GM19239 (cell line): ENCODE data around the gene ARHGAP20.

Source experiments
- DNase-seq: peaks from one replicate; pipeline ENCODE4 v3.0.0; 2011; ENCODE audit warnings: low spot score; ENCODE audit not compliant: insufficient read length
- FAIRE-seq: peaks from 2 replicates; lab custom pipeline; 2011; peaks lifted over from hg19 to GRCh38; lab: Jason Lieb, UNC

ARHGAP20 gene

DNA sequence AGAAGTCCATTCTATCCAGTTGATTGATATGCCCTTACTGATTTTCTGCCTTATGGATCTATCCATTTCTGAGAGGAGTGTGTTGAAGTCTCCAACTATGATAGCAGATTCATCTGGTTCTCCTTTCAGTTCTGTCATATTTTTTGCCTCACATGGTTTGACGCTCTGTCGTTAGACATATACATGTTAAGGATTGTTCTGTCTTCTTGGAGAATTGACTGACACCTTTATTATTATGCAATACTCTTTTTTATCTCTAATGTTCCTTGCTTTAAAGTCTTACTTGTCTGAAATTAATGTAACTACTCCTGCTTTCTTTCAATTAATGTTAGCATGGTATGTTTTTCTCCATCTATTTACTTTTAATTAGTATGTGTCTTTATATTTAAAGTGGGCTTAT lies 12.1 kb upstream of the ARHGAP20 start:
- no peak for DNase-seq
- FAIRE-seq, result no peak

GRCh38 chr11:110720431-110721275 lies 8.4 kb upstream of the ARHGAP20 start:
- FAIRE-seq, result no peak
- no peak for DNase-seq

- FAIRE-seq, result no peak
These were observed 4.1 kb upstream of the ARHGAP20 start for GRCh38 chr11:110716361-110716760.

GRCh38 chr11:110715541-110715940 lies 3.3 kb upstream of the ARHGAP20 start:
- DNase-seq, result no peak
- FAIRE-seq, result peak; percentile 18

More at GRCh38 chr11:110716361-110716760, 4.1 kb upstream of the ARHGAP20 start:
- no peak for DNase-seq

DNA sequence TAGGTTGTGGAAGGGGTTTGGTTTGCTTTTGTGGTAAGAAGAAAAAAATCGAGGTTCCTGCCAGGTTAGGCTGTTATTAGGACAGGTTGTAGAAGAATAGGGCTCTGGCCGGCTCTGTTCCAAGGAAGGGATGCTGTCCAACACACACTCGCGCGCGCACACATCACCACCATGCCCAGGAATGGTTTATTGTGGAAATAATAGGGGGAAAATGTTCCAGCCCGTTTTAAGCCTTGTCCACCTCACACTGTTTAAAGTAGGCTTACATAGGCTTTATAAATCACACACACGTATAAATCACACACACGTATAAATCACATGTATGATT lies 1.2 kb upstream of the ARHGAP20 start:
- no peak for FAIRE-seq

GRCh38 chr11:110712659-110713448 lies 617 bp upstream of the ARHGAP20 start:
- no peak for FAIRE-seq

More for the DNA sequence above, 1.2 kb upstream of the ARHGAP20 start:
- DNase-seq, result no peak

DNA sequence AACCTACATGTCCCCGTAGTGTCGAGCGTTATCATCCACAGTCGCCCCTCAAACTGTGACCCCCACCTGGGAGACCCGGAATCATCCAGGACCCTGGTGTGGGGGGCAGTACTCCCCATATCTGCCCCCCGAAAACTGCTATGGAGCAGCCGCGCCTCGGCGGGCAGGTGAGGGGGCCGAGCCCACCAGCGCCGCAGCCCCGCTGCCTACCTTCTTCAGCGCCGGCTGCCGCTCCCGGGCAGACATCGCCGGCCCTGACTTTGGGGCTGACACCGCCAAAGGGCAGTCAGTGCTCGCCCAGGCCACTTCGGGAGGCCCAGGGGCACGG lies 825 bp downstream of the ARHGAP20 start:
- no peak for FAIRE-seq
- DNase-seq, result no peak

More at GRCh38 chr11:110712659-110713448, 617 bp upstream of the ARHGAP20 start:
- DNase-seq, result no peak

DNA sequence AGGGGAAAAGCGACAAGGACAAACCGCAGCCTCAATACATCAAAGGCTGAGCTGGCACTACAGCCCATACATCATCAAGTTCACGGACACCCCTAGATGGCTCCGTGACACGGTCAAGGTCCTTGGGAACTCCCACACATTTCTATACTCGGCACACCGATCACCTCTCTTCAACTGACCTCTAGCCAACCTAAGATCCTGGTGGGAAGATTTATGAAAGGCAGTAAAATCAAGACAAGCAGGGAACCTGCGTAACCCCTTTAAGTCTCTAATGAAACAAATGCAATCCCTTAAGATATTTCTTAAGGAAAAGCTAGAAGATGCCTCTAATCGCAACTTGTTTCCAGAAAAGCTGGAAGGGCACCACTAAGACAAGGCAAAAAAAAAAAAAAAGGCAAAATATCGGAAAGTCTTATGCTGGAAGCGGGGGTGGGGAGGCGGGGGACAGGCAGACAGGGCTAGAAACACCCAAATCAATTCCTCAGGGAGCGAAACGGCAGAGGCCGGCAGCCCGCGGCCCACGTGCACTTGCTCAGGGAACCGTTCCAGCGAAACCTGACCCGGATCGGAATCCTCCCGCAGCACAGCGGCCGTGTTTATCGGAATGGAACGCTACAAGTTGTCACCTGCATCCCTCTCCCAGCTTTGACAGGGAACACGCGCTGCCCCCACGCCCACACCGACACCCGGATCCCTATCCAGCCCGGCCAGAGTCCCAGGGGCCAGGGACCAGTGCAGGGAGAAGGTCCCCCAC lies 1.4 kb downstream of the ARHGAP20 start:
- FAIRE-seq, result no peak
- DNase-seq, result no peak

DNA sequence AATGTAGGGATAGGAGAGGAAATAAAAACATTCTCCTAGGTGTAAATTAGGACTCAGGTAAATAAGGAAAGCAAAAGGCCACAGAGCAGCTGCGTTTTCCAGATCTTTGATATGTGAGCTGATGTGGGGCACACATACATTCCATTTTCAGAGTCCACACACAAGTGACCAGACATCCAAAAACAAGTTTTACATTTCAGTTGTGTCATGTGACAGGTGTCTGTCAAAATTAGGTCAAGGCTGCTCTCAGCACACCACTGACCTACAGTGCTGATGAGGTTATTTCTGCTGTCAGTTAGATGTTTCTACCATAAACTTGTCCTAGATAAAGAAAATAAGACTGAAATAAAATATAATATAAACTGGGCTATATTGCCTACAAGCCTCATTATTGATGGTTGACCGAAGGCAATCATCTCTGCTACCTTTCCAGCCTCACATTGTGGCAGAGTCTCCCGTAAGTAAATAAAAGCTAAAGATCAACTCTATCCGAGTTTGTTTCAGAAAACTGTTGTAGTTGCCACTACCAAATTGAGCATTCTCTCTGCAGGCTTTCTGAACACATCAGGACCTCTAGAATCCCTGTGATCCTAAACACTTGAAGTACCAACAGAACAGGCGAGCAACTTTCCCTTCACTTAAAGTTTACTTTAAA lies 7.9 kb downstream of the ARHGAP20 start:
- FAIRE-seq (no peak), DNase-seq (no peak)

GRCh38 chr11:110691926-110692325 lies 20.3 kb downstream of the ARHGAP20 start:
- FAIRE-seq (no peak), DNase-seq (no peak)

GRCh38 chr11:110689306-110689705 lies 22.9 kb downstream of the ARHGAP20 start:
- DNase-seq, result no peak
- FAIRE-seq, result no peak

- FAIRE-seq, result no peak
- DNase-seq, result no peak
These were observed 32.8 kb downstream of the ARHGAP20 start for GRCh38 chr11:110679323-110679975.

DNA sequence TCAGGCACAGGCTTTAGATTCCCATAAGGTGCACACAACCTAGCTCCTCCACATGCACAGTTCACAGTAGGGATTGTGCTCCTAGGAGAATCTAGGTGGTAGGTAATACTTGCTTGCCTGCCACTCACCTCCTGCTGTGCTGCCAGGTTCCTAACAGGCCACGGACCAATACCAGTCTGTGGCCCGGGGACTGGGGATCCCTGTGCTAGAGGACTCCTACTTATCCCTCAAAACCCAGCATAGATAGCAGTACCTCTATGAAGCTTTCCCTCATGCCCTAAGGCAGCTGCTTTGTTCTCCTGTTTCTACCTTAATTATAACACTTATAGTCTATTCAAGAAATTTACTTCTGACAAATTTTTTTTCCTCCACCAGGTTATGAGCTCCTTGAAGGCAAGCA lies 36.7 kb downstream of the ARHGAP20 start:
- DNase-seq (no peak), FAIRE-seq (no peak)

DNA sequence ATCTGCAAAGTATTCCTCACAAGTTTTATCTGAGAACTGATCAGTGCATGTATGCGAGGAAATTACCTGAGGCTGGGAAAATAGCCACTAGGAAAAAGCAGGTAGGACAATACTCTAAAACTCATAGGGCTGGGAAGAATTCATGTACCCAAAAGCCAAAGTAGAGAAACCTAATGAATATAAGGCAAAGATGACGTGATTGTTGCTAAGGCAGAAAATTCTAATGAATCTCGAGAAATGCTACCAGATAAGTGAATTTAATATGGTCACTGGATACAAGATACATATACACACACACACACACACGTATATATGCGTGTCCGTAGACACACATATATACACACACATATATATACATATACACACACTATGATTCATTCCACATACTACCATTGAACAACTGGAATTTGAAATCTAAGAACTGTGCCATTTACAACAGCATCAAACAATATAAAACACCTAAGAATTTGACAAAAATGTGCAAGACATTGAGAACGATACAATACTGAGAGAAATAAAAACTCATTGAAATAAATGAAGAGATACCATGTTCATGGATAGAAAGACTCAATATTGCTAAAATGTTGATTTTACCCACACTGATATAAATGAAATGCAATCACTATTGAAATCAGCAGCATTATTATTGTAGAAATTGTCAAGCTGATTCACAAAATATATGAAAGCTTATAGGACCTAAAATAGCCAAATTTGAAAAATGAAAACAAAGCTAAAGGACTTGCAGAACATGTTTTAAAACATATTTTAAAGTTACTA lies 46.4 kb downstream of the ARHGAP20 start:
- FAIRE-seq (no peak), DNase-seq (no peak)

DNA sequence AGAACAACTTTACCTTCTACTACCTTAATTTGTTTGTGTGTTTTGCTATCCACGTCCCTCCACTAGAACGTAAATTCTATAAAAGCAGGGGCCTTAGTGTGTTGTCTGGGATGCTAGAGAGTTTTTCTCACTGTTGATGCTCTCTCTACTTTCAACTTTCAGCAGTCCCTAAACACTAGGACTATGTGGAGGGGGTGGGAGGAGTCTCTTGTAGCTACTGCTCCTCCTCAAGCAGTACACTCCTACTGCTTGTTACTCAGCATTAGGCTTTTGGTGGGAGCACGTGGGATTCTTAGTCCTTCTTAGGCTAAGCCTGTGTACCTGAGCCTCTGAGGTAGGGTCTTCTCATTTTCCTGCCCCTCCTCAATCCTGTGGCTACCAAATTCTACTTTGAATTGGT lies 56.3 kb downstream of the ARHGAP20 start:
- no peak for FAIRE-seq
- no peak for DNase-seq

DNA sequence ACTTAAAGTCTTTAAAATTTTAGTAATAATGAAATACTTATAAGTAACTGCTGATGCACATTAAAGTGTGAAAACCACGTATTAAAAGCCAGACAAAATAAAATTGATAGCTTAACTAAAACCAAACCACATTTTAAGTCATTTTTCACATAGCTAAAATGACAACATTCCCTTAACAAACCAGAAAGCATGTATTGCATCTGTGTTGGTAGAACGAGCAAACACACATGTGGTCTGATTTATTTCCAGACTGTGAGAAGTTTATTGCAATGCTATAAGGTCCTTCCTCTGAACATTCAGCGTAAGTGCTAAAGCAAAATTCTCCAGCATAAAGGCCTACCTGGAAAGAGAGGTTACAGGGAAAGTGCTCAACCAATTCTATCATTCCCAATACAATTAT lies 57.8 kb downstream of the ARHGAP20 start:
- FAIRE-seq (no peak), DNase-seq (no peak)

GRCh38 chr11:110645253-110645652 lies 67.0 kb downstream of the ARHGAP20 start:
- FAIRE-seq (no peak), DNase-seq (no peak)

DNA sequence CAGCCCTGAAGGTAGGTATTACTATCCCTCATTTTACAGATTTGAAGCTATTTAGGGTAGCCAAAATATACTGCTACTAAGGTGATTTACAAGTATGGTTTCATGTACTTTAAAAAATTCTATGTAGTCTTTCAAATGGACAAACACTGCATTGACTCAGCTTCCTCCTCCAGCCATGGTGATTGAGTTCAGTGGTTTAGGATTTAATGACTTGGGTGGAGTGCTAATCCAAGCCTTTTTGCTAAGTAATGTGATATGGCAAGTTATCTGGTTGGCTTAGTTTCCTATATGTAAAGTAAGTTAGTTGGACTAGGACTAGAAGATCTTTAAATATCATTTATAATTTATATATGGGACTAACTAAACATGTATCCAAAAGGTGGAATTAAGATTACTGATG lies 77.9 kb downstream of the ARHGAP20 start:
- FAIRE-seq (no peak), DNase-seq (no peak)

- no peak for FAIRE-seq
These were observed 80.7 kb downstream of the ARHGAP20 start for GRCh38 chr11:110631551-110631950.

More at GRCh38 chr11:110631551-110631950, 80.7 kb downstream of the ARHGAP20 start:
- DNase-seq, result no peak
